SHP77 treated with DMSO at 0.1 percent for 48 hours (cell line): ENCODE data around the gene F12.
"Not testable (repeated sequence)": the region's sequence is repeated elsewhere in the genome, so short reads cannot be mapped to it uniquely, and the experiment has no call there.

Experiments
- DNase-seq: peaks from one replicate; lab custom pipeline; 2025; lab: John Stamatoyannopoulos, UW

Gene F12

GRCh38 chr5:177368869-177369644 lies 40.3 kb downstream of the F12 start:
- no peak for DNase-seq

- DNase-seq, result no peak
These were observed 41.1 kb downstream of the F12 start for GRCh38 chr5:177367981-177368868.

DNA sequence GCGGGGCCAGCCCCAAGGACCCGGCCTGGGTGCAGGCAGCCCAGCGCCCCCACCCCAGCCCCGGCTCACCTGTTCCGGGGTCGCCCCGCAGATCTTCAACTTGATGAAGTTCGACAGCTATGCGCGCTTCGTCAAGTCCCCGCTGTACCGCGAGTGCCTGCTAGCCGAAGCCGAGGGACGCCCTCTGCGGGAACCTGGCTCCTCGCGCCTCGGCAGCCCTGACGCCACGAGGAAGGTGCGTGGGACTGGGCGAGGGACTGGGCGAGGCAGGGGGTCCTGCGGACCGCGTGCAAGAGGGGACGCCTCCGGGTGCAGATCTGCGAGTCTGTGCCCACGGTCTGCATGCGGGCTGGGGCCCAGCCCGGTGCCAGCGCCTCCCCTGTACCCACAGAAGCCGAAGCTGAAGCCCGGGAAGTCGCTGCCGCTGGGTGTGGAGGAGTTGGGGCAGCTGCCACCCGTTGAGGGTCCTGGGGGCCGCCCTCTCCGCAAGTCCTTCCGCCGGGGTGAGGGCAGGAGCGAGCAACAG lies 42.0 kb downstream of the F12 start:
- DNase-seq, result no peak

DNA sequence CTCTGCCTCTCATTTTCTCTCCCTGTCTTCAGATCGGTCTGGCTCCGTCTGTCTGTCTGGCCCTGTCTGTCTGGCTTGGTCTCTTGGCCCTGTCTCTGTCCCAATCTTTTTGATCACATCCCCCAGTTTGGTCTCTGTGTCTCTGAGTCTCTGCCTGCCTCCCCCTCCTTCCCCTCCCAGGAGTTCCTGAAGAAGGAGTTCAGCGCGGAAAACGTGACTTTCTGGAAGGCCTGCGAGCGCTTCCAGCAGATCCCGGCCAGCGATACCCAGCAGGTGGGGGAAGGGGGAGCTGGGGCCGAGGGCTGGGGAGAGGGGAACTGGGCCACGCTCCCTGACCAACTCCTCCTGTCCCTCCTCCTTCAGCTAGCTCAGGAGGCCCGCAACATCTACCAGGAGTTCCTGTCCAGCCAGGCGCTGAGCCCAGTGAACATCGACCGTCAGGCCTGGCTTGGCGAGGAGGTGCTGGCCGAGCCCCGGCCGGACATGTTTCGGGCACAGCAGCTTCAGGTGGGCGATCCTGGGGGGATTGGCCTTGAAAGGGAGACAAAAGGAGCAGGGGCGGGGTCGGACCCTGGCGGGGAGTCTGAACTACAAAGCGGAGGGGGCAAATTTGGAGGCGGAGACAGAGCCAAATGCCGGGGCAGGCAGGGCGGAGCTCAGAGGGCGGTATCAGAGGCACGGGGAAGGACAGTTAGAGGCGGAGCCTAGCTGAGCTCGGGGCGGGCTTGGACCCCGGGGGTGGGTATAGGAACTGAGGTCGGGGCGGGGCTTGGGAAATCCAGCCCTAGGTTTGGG lies 42.6 kb downstream of the F12 start:
- no peak for DNase-seq

DNA sequence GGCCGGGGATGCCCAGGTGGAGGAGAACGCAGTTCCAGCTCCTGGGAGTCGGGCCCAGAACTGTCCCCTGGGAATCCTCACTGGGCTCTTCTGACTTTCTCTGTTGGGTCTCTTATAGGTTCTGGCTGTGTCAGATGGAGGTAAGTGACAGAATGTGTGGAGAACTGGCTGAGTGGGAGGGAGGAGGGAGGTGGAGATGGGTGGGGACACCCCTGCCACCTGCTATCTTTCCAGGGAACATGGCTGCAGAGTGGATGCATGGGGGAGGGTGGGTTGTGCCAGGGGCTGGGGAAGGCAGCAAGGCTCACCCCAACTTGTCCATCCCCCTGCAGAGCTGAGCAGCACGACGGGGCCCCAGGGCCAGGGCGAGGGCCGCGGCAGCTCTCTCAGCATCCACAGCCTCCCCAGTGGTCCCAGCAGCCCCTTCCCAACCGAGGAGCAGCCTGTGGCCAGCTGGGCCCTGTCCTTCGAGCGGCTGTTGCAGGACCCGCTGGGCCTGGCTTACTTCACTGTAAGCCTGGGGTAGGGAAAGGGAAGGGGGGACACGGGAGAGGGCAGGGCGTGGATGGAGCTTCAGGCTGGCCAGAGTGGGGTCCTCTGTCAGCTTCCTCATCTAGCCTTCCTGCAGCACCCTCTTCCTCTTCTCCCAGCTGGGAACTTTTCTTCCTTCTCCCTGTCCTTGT lies 43.4 kb downstream of the F12 start:
- DNase-seq, result no peak

- no peak for DNase-seq
These were observed 45.0 kb downstream of the F12 start for GRCh38 chr5:177364159-177364962.

DNA sequence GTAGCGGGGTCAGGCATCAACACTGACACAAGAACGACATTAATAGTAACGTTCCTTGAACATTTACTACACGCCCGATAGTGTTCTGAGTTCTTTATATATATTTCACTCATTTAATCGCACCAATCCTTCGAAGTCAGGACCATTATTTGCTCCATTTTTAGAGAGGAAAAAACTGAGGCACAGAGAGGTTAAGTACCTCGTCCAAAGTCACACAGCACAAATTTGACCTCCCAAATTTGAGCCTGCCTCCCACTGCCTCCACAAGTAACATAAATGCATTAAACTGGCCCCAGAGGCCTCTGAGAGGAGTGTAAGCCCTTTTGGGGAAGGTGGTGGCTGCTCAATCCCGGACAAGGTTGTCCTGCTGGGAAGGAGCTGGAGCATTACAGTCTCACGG lies 45.8 kb downstream of the F12 start:
- DNase-seq, result no peak

DNA sequence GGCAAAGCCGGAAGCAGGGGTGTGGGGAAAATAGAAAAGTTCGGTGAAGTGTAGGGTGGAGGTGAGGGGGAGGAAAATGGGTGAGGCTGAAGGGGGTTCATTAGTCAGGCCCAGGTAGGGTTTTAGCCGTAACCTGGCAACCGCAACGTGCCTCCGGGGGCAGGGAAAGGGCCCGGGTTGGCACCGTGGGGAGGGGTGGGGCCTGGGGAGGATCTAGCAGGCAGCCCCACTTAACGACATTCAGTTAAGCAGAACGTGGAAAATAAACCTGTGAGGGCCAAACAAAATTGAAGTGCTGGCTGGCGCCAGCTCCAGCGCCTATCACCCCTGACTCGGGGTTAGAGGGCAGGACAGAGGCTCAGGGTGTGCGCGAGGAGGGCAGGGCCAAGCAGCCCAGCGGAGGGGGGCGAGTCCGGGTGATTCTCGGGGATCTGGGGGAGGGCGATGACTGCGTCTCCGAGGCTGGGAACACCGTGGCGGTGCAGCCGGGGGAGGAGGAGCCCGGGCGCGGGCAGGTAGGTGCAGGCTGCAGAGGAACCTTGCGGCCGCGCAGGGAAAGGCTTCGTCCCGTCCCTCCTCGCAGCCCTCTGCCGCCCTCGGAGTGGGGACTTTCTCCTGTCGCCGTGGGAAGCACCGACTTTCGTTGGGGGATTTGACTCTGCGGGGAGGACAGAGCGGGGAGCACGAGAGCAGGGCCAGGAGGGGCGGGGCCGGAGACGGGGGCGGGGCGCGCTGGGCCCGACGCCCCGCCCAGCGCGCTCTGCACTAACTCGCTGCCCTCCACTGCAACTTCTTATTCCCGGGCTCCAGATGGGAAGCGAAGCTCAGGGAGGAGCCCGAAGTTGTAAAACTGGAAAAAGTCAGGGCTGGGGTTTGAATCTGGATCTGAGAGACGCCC lies 46.5 kb downstream of the F12 start:
- no peak for DNase-seq

DNA sequence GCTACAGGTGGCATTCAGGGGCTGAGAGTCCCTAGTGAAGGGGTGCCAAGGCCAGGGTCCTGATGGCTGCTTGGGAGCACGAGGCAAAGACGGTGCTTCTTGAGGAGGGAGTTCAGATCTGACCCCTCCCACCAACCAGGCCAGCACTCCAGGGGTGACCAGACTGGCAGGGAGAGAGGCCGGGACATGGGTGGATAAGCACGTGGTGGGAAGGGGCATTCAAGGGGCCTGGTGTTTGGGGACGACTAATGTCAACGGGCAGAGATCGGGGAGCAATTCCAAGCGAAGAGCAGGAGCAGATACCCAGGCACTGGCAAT lies 47.1 kb downstream of the F12 start:
- DNase-seq, result no peak

GRCh38 chr5:177361418-177362291 lies 47.7 kb downstream of the F12 start:
- DNase-seq, result no peak

- not testable (repeated sequence) for DNase-seq
These were observed 48.6 kb downstream of the F12 start for GRCh38 chr5:177360740-177361139.

- no peak for DNase-seq
These were observed 49.5 kb downstream of the F12 start for GRCh38 chr5:177359860-177360259.

DNA sequence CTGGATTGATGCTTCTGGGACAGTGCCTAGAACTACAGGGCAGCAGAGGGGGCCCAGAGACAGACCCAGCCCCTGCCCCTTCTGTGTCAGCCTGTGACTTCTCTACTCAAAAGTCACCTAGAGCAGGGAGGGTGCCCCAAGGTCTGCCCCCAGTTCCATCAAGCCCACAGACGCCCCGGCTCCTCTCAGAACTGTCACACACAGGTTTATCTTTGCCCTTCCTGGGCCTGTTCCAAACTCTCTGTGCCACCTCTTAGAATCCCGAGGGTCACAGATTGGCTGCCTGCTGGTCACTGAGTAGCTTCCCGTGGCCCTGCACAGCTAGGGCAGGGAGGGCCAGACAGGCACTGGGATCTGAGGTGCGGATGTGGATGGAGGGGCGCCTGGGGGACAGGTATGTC lies 49.9 kb downstream of the F12 start:
- DNase-seq, result no peak

GRCh38 chr5:177358370-177358819 lies 51.0 kb downstream of the F12 start:
- DNase-seq, result no peak

DNA sequence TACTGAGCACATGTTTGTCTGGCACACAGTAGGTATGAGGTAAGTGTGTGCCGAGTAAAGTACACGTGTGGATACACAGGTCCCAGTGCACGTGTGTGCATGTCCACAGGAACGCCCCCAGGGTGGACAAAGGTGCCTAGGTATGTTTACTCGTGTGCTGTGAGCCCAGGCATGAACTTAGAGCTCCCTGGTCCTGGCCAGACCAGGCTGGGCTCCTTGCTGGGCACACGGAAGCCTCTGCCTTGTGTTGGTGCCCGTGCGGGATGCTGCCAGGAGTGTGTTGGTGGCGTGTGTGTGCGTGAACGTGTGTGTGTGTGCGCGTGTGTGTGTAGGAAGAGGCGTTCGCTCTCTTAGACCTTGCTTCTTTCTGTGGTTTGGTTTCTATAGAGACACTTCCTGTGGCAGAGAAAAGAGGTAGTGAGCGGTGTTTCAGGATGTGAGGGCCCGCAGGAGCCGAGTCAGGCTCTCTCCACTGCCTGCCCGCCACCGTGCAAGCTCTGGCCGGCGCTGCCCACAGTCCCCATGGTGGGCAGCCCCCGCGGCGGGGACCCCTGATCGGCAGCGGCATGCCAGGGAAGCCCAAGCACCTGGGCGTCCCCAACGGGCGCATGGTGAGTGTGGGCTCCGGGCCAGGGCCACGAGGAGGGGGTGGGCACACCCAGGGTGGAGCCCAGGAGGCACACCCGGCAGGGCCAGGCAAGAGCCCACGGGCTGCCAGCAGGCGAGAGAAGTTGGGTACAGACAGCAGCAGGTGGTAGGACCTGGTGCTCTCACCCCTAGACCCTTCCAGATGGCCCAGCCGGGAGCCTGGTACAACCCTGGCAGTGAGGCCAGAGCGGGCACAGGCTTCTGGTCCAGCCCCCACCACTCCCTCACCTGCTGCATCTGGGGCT lies 51.7 kb downstream of the F12 start, which contains the start of gene RGS14:
RGS14 (plus strand) TSS at position 466 of the 893 bp plus-strand sequence; CDS start at position 567, 101 bp downstream.
- DNase-seq, result no peak

- DNase-seq, result no peak
These were observed 52.3 kb downstream of the F12 start for GRCh38 chr5:177357146-177357458.

DNA sequence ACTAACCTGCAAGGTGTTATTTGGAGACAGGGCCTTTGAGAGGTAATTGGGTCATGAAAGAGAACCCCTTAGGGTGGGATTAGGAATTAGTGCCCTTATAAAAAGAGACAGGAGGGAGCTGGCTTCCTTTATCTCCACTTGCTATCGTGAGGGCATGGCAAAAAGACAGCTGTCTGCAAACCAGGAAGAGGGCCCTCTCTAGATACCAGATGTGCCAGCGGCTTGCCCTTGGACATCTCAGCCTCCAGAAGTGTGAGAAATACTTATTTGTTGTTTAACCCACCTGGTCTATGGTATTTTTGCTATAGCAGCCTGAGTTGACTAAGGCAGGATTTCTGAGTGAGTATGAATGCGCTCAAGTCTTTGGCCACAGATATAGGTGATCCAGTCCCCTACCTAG lies 52.6 kb downstream of the F12 start:
- DNase-seq, result no peak

- DNase-seq, result no peak
These were observed 53.5 kb downstream of the F12 start for GRCh38 chr5:177355868-177356168.
